Breast epithelium (tissue), 3 donors: Measurements from ENCODE around the gene SH3GL3.

ENCODE experiments used
- POLR2A ChIP-seq: fragments of 450-650 bp; IDR thresholded peaks from one replicate; pipeline ENCODE4 v1.6.1; 2016; ENCODE audit warnings: antibody characterized with exemption, mild to moderate bottlenecking, moderate library complexity
- POLR2AphosphoS5 ChIP-seq, 3 donors: sonication (generic); formaldehyde crosslinking; IDR thresholded peaks; one replicate each; pipeline ENCODE4 v1.6.1; 2017; ENCODE audit warnings: antibody characterized with exemption in 3 of 3
- TF ChIP-seq, protein P1 (sequence below), 3 donors: fragments of 450-650 bp; IDR thresholded peaks; one replicate each; pipeline ENCODE4 v1.5.1; 2016 to 2017; ENCODE audit warnings: antibody characterized with exemption in 3 of 3, mild to moderate bottlenecking in 3 of 3, moderate library complexity in 3 of 3

DNA sequence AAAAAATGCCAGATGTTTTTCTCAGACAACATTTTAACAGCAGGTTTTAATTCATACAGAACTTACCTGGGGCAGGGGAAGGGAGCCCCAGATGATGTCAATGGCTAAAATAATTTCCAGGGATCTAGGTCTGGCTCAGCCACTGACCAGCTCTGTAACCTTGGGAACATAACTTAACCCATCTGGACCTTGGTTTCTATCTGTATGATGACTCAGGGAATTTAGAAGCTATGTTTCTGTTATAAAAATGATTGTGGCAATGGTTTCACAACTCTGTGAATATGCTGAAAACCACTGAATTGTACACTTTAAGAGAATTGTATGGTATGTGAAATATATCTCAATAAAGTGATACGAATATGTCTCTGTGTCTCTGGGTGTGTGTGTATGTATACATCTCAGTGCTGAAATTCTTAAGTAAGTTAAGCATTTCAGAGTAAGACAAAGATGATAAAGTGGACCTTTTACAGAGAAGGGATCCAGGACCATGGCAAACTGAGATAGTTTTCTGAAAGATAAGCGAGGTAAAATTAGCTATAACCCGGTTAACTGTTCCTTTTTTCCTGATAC, 2.9 kb downstream of the SH3GL3 start:
- no peak for TF ChIP-seq POLR2A
- TF ChIP-seq, protein P1, sequence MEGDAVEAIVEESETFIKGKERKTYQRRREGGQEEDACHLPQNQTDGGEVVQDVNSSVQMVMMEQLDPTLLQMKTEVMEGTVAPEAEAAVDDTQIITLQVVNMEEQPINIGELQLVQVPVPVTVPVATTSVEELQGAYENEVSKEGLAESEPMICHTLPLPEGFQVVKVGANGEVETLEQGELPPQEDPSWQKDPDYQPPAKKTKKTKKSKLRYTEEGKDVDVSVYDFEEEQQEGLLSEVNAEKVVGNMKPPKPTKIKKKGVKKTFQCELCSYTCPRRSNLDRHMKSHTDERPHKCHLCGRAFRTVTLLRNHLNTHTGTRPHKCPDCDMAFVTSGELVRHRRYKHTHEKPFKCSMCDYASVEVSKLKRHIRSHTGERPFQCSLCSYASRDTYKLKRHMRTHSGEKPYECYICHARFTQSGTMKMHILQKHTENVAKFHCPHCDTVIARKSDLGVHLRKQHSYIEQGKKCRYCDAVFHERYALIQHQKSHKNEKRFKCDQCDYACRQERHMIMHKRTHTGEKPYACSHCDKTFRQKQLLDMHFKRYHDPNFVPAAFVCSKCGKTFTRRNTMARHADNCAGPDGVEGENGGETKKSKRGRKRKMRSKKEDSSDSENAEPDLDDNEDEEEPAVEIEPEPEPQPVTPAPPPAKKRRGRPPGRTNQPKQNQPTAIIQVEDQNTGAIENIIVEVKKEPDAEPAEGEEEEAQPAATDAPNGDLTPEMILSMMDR (IDR thresholded peaks at IDR 0.05), result no peak
- no peak for TF ChIP-seq POLR2AphosphoS5 (IDR thresholded peaks at IDR 0.05)
